ENCODE data around the gene DEDD2.

DEDD2 gene

DNA sequence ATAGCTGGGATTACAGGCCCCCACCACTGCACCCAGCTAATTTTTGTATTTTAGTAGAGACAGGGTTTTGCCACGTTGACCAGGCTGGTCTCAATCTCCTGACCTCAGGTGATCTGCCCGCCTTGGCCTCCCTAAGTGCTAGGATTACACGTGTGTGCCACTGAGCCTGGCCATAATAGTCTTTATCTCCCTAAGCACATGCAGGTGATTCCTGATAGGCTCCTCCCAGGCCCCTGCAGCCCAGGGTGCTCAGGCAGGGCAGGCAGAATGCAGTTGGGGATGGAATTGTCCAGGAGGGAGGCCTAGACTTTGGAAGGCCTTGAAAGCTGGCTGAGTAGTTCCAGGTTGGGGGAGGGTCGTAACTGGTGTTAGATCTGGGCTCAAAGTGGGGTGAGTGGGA lies 11.2 kb upstream of the DEDD2 start:
- DNase-seq (ENCODE audit: low read depth in 2 of 2) = no peak

DNA sequence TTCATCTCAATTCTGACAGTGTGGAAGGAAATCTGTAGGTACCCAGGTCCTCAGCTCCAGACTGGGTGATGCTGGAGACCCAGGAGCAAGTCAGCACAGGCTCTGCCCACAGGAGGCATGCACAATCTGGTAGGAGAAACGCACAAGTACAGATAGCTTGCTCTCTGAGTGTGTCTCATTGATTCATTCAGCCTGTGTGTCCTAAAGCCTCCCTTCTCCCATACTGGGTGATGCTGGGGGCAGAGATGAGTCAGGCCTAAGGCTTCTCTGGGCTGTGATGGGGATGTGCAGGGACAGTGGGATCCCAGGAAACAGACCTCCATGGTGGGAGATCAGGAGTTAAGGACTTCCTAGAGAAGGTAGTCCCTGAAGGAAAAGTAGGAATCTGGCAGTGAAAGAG lies 9.4 kb upstream of the DEDD2 start:
- DNase-seq (ENCODE audit: low read depth in 2 of 2) = no peak

DNA sequence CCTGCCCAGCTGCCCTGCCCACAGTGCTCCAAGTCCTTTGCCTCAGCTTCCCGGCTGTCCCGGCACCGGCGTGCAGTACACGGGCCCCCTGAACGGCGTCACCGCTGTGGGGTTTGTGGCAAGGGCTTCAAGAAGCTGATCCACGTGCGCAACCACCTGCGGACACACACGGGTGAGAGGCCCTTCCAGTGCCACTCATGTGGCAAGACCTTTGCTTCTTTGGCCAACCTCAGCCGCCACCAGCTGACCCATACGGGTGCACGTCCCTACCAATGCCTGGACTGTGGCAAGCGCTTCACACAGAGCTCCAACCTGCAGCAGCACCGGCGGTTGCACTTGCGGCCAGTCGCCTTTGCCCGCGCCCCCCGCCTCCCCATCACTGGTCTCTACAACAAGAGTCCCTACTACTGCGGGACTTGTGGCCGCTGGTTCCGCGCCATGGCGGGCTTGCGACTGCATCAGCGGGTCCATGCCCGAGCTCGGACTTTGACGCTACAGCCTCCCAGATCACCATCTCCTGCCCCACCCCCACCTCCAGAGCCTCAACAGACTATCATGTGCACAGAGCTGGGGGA lies 8.3 kb upstream of the DEDD2 start:
- DNase-seq (ENCODE audit: low read depth in 2 of 2) = no peak

DNA sequence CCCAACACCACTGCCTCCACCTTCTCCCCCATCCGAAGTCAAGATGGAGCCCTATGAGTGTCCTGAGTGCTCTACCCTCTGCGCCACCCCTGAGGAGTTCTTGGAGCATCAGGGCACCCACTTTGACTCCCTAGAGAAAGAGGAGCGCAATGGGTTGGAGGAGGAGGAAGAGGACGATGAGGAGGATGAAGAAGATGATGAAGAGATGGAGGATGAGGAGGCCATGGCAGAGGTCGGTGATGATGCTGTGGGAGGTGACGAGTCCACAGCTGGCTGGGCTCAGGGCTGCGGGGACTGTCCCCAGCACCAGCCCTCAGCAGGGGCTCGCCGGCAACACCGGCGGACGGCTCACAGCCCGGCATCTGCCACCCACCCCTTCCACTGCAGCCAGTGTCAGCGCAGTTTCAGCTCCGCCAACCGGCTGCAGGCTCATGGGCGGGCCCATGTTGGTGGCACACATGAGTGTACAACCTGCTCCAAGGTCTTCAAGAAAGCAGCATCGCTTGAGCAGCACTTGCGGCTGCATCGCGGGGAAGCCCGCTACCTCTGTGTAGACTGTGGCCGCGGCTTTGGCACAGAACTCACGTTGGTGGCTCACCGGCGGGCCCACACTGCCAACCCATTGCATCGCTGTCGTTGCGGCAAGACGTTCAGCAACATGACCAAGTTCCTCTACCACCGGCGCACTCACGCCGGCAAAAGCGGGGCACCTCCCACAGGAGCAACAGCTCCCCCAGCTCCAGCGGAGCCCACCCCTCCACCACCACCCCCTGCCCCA lies 7.7 kb upstream of the DEDD2 start:
- DNase-seq (ENCODE audit: low read depth in 2 of 2) = no peak

DNA sequence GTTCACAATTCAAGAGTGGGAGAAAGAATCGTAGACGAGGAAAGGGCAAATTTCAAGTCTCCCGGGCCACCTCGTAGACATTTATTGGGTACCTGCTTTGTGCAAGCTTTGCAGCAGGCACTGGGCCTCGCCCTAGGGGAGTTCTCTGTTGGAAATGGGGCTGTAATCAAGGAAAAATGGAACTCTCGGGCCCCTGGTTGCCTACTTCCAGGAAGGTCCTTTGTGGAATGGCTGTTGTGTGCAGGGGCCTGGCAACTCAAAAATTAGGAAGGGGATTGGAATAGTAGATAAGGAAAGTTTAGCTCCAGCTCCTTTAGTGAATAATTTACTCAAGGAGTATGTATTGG lies 3.2 kb upstream of the DEDD2 start:
- DNase-seq (ENCODE audit: low read depth in 2 of 2) = no peak

DNA sequence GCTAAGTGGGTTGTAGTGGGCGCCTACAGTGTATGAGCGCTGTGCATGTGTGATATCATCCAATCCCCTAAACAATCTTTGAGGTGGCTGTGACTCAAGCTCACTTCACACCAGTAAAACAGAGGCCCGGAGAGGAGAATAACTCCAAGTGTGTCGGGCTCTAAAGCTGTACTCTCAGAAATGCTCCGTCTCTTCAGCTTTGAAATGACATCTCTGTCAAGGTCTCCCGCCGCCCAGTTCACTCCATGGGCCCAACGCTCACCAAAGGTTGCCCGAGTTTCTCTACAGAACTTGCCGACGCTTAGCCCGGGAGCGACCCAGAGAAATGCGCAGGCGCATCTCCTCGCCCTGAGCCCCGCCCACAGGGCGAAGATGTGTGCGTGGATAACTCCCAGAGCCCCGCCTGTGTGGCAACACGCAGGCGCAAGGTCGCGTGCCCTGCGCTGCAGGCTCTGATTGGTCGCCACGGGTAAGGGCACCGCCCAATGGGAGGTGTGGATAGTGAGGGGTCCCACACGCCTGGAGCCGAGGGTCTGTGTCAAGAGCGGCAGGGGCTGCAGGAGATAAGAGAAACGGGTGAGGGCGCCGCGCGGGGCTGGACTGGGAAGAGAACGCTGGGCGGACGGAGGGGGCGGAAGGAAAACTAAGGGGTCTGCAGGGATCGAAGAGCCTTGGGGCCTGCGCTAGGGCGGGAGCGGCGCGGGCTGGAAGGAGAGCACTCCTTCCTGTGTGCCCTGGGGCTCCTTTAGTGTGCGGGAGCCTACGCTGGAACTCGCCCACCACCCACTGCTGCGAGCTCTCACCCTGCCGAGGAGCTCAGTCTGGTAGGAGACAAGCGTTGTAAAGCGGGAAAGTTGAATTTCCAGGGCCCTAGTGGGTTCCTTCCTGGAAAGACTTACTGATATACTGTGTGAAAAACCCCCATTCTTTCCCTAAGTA lies 2.6 kb upstream of the DEDD2 start, which contains the start of gene ZNF526:
TSS of gene ZNF526 (plus strand) at position 501 of the 939 bp plus-strand sequence. CDS start 4,092 bp downstream, outside the sequence.
- peak; percentile 88 to 94 for DNase-seq (ENCODE audit: low read depth in 2 of 2)

DNA sequence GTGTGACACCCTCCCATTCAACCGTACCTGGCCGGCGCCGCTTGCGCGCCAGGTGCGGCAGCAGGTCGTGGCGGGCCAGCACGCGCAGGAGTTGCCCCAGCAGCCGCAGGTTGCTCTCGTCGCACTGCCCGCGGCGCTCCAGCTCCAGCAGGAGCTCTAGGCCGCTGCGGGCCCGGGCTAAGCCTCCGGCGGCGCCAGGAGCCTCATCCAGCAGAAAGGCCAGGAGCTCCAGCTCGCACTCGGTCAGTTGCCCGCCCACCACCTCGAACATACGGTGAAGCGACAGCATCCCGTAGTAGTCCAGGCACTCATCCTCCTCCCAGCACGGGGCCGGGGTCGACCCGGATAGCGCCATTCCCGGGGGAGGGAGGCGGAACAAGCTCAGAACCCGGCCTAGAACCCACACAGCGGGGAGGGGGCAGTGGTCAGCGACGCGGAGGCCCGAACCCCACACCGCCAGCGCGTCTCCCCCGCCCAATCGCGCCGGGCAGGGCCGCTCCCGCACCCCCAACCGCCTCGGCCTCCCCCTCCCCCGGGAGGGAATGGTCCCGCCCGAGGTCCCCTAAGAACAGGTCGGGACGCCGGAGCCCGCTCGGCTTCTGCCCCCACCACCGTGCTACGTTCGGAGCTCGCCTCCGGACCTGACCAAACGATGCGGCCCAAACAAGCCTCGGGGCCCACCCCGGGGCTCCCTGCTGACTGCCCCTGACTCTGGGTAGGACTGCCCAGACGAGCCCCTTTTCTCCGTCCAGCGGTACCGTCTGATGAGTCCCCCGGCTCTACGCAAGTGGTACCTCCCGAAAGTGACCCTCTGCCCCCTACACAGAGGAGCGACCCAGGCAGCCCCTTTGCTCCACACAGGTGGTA lies 591 bp downstream of the DEDD2 start:
- DNase-seq (ENCODE audit: low read depth in 2 of 2) = no peak

DNA sequence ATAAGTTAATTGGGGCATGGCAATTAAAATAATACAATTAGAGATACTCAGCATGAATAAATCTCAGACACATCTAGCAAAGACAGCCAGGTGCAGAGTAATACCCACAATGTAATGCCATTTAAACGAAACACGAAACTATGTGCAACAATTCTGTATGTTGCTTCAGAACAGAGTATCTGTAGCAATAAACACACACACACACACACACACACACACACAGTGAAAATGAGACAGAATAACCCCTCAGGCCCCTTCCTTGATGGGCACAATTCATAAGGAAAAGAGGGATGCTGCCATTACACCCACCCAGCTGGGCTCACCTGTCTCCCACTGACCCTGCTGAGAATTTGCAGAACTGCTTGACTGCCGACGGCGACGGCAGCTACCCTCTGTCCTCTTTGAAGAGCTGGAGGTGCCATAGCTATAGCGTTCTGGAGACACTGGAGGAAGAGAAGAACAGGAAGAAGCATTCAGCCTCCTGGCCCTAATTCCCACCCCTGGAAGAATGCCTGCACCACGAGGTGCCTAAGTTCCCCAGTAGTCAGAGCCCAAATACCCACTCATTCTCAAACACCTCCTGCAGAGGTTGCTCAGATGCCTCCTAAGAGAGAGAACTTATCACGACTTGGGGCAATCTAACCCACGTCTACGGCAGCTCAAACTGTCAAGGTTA lies 2.5 kb downstream of the DEDD2 start:
- DNase-seq (ENCODE audit: low read depth in 2 of 2) = no peak

DNA sequence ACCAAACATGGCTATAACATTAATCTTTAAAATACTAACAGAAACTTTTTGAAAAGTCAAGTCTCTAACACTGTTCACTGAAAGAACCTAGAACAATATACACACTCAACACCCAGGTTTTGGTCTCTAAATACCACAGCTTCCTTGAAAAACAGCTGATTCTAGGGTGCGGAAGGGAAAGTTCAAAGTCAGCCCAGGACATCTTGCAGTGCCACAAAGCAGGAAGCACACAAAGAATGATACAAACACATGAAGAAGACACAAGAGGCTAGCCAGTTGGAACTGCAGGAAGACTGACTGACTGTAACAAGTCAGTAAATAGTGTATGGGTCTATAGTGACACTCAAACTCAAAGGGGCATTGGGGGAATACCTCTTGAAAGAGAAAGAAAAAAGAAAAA lies 4.6 kb downstream of the DEDD2 start:
- no peak for DNase-seq (ENCODE audit: low read depth in 2 of 2)

DNA sequence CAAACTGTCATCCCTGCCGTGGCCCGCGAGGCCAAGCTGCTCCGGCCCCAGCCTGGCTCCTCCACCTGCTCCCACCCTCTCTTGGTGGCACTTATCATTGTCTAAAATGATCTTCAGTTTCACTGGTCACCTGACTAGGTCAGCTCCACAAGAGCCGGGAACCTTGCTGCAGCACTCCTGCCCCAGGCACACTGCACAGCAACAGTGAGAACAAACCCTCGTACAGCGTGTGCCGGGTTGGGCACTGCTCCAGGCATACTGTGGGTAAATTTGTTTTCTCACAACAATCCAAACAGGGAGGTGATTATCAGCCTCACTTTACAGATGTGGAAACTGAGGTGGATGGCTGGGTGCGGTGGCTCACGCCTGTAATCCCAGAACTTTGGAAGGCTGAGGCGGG lies 8.9 kb downstream of the DEDD2 start:
- DNase-seq (ENCODE audit: low read depth in 2 of 2) = no peak

DNA sequence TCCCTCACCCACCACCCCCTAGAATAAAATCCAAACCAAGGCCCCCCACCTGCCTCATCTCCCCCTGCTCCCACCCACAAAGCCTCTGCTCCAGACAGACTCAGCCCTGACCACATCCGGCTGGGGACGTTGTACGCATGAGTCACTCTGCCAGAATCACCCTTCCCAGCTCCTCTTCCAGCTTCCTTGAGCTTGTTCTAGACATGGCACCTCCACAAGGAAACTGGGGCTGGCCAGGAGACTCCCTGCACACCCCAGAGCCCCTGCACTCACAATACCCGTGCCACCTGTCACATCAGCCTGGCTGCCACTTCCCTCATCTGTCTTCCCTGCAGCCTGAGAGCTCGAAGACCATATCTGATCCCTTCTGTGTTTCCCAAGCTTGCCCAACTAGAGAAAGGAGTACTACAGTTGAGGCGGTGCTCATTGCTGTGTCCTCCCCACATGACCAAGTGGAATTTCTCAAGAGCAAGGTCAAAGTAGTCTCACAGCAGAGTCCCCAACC lies 9.7 kb downstream of the DEDD2 start:
- DNase-seq (ENCODE audit: low read depth in 2 of 2) = no peak

DNA sequence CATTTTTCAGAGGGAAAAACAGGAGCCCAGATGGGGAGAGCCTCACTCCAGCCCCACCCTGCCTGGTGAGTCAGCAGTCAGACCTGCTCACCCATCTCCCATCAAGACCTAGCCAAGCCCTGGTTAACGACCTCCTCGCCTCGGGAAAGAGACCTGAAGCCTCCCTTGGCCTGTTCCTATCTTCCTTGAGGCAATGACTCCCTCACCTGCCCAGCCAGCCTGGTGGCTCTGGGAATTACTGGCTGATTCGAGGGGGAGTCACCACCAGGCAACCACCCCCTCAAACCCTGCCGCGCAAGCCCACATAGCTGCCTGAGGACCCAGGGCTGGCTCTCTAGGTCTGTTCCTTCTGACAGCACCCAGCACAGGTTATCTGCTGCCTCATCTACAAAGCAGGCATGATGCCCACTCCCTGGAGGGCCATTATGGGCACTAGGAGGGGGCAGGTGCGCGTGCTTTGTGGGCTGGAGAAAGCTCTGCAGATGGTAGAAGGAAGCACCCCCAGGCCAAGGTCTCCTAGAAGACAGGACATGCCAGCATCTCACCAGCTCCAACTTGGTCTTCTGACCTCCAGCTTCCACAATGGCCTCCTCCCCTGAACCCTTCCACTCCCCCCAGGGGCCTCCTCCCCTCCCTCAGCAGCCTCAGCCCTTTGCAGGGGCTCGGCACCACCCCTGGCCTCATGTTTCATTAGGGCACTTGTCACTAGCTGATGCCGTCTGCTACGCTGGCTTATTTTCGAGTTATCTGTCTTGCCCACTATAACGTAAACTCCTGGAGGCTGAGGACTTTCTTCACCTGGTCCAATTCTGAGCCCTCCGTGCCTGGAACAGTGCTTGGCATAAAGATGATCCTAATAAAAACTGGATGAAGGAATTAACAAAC lies 10.4 kb downstream of the DEDD2 start:
- DNase-seq (ENCODE audit: low read depth in 2 of 2) = no peak

DNA sequence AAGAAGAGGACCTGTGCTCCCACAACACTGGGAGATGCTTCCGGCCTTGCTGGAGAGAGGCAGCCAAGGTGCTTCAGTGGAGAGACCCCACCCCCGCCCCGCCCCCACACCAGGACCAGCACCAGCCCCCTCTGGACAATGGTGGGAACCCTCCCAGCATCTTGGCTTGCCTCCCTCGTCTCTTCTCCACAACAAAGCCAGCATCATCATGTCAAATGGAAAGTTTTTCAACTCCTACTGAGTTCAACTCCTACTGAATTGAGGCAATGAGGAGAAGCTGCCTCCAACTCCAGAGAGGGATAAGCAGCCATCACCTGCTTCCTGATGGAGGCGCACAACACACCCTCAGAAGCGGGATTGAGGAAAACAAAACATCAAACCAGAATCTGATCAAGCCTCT lies 12.8 kb downstream of the DEDD2 start:
- no peak for DNase-seq (ENCODE audit: low read depth in 2 of 2)

DNA sequence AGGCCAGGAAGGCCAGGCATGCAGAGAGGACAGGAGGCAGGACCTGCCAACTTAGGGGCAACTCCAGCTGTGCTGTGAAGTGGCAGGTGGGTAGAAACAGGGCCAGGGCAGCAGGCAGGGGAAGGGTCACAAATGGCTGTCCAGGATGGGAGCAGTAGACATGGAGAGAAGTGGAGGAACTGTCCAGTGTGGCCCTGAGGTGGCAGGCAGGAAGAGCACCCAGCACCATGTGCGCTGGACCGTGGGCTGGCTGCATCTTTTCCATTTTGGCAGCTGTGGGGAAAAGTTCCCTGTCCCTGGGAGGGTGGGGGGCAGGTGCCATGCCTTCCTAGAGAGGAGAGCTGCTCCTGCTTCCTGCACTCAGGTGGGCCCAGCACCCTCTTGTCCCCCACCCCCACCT lies 13.8 kb downstream of the DEDD2 start:
- DNase-seq (ENCODE audit: low read depth in 2 of 2) = no peak

DNA sequence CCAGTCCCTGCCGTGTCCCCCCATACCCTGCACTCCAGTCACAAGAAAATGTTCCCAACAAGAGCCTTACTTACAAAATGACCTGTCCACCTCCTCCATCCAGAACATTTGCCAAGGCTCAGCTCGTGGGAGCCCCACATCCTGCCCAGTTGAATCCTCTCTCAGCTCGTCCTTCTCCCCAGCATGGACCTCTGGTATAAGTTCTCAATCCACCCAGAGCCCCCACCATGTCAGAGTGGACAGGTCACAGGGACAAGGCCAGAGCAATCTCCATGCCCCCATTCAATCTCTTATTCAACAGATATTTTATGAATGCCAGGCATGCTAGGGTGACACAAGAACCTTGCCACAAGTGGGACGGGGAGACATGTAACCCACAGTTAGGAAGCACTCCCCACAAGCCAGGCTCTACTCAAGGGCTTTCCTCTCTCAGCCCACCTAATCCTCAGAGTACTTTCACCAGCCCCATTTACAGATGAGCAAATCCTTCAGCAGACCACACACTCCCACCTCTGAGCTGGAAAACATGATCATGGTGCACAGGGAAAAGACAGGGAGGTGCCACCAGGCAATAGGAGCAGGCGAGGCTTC lies 15.1 kb downstream of the DEDD2 start:
- DNase-seq (ENCODE audit: low read depth in 2 of 2) = no peak

DNA sequence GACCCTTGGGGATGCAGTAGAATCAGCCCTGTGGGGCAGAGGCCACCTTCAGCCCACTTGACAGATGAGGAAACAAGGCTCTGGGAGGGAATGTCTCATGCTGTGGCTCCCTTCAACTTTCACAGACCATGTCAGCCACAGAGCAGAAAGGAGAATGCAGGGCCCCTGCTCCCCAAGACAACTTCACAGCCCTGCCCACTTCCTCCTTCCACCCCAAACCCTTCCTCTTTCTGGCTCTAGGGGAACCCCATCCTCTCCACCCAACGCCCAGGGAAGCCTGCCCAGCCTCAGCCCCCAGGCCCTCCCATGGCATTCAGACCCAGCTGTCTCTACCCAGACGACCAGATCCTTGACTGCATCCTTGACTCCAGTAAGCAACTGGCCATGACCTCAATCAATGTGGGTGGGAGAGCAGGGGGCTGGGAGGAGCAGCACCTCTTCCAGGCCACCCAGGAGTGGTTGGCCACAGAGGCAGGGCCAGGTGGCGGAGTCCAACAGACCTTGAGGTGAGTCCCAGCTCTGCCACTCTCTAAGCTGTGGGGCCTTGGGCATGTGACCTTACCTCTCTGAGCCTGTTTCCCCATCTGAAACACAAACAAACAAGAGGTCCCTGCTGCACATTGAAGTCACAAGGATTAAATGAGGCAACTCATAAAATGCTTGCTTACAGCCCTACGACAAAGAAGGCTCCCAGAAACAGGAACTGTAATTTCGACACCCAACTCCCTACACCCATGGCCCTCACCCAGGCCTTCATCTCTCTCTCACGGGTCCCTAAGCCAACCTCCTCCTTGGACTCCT lies 15.8 kb downstream of the DEDD2 start:
- DNase-seq (ENCODE audit: low read depth in 2 of 2) = no peak

DNA sequence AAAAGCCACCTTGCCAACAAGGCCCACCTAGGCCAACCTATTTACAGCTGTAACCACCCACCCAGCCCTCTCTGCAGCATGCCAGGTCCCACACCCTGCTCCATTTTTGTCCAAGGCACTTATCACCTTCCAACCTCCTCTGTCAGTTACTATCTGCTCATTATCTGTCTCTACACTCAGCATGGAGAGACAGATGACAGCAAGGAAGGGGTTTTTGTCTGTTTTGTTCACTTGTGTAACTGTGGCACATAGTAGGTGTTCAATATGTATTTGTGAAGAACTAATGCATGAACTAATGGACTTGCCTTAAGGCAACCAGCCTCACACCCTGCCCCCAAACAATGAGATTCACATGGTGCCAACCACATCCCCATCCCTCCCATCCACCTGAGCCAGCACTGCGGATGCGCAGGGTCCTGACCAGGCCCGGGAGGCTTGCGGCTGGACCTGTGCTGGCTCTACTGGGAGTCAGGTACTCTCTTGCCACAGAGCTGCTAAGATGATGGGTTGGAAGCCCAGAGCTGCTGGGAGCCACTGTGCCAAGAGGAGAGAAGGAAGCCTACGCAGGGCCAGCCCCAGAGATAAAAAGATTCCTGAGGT lies 17.3 kb downstream of the DEDD2 start:
- DNase-seq (ENCODE audit: low read depth in 2 of 2) = no peak

DNA sequence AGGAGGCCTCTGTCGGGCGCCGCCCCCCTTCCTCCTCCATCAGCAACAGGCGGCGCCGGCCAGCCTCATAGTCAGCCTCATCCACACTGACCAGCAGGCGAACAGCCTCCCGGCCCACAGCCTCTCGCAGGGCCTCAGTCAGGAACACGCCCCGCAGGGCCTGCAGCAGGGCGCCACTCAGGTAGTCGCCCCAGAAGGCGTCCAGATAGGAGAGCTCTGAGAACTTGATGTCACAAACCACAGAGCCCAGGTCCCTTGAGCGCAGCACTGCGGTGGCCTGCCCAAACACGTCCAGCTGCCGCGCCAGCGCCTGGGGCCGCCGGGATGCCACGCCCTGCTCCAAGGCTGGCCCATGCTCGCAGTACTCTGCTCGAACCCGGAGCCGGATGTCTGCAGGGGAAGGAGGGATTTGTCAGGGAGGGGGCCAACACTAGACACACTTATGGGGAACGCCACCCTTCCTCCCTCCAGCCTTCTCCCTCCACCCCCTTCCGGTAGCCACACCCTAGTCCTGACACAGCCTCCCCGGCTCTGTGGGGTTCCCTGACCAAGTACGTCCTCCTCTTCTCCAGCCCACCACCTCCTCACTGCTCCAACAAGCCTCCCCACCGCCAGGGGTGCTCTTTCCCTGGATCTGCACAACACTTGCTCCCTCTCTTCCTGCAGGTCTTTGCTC lies 17.9 kb downstream of the DEDD2 start:
- DNase-seq (ENCODE audit: low read depth in 2 of 2) = no peak
